Midbrain (tissue), 1 donor: ENCODE results near the gene CUL1.
A peak's percentile ranks its signal among the peaks of the same experiment; 100 is the strongest.

ENCODE experiments used
- DNase-seq: peaks from one replicate; lab custom pipeline; 2025; lab: John Stamatoyannopoulos, UW

CUL1 gene

DNA sequence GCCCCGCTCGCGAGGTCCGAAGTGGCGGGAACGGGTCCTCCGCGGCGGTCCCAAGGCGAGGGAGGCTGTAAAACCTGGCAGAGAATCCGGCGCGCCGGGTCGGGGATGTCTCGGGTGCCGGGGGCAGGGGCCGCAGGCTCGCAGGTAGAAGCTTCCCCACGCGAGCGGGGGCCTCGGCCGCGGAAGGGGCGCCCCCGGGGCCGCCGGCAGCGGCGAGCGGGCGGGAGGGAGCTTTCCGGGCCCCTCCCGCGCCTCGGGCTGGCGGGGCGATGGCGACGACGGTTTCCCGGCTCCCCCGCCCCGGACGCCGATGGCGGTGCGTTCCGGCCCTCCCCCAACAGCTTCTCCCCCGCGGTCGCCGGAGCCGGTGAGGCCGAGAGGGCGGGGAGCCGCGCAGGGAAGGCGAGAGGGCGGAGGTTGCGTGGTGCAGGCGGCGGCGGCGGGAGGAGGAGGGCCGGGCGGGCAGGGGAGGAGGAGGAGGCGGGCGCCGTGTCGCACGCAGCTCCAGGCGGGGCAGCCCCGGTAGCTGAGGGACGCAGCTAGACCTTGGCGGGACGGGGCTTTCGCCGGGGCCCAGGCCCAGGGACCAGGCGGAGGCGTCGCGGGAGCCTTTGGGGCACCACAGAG lies at the start of gene CUL1:
Gene CUL1, plus strand, starts transcription at position 507 of the 627 bp plus-strand sequence. CDS start 31,220 bp downstream, outside the sequence.
- peak; percentile 61 for DNase-seq

DNA sequence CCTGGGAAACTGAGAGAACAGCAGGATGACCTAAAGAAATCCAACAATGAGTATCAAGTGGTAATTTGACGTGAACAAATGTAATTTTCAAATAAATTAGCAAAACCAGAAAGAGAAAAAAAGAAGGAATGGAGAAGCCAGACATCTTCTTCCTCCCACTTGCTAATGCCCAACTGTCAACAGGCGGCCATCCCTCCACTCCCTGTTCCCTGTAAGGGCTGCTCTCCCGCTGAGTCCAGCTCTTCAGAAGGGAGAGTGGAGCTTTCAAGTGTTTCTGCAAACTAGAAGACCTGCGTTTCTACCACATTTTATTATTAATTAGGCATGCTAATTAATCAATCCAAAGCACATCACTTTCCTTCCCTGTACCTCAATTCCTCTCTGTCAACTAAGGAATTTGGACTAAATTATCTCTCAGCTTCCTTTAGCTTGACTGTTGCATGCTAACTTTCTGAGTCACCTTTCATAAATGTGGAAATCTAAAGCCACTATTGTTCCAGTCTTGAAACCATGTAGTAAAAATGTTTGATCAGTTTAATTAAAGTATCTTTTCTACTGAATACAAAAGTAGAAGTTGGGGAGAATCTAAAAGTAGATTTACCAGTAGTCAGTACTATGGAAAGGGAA lies 48.4 kb upstream of the CUL1 start:
- no peak for DNase-seq

DNA sequence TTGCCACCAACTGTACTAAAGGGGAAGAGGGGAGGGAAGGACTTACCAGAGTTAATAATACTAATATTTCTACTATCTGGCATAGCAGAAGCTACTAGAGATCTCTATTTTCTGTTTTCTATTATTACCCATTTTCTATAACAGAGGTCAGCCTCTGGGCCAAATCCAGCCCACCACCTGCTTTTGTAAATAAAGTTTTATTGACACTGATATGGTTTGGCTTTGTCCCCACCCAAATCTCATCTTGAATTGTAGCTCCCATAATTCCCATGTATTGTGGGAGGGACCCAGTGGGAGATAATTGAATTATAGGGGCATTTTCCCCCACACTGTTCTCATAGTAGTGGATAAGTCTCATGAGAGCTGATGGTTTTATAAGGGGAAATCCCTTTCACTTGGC lies 45.9 kb upstream of the CUL1 start:
- no peak for DNase-seq

DNA sequence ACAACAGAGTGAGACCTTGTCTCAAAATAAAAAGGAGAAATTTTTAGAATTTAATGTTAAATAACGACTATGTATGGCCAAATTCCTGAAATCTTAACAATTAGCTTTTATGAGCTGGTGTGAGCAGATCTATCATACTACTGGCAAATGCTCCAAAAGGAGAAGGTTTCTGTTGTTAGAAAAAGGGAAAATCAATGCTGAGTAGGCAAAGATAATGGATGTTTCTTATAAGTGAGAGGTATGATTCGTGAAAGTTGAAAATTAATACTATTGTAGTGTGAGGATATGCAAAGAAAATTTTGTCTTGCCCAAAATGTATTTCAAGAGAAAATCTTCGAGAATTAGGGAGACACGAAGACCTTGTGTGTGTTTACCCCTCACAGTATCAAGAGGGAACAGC lies 40.8 kb upstream of the CUL1 start:
- DNase-seq: no peak

DNA sequence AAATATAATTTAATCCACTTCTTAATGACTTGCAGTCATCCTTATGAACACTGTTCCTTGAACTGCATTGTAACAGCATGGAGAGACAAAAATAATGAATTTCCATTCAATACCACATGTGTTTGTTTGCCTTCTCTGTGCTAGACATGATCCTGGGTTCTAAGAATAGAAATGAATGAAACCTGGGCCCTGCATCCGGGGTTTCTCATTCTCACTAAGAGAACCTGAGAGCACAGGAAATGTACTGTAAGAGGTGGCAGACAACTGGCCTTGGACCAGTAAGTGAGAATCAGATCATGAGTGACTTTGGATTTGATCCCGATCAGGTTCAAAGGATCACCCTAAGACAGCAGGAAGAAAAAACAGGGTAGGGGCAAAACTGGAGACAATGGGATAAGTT lies 37.2 kb upstream of the CUL1 start:
- no peak for DNase-seq

DNA sequence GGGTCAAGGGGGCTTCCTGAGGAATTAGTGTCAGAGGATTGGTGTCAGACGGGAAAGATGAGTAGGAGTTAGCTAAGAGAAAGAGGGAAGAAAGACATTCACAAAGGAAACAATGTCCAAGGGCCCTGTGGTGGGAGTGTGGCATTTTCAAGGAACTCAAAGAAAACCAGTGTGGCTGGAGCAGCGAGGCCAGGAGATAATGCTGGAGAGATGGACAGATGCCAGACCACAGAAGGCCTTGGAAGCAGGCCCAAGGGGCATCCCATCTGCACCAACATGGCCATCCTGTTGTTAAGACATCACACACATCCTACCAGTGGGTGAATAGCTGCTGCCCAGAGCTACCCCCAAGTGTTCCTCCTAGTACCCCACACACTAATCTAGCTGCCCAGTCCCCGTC lies 36.1 kb upstream of the CUL1 start:
- DNase-seq: no peak

DNA sequence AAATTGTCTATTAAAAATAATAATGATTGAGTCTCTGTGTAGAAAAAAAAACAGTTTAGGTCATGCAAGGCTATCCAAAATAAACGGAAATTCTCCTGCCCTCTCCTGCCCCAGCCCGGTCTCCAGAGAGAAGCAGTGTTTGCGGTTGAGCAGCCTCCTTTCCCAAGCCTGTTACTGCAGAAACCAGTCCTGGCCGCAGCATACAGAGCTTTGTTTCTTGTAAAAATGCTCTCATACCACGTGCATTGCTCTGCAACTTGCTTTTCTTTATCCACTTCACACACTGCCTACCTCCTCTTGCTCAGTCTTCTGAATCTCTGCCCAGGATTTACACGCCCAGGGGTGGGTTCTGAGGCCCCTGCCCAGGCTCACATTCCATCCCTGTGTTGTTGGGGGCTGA lies 34.4 kb upstream of the CUL1 start:
- peak; percentile 37 for DNase-seq

DNA sequence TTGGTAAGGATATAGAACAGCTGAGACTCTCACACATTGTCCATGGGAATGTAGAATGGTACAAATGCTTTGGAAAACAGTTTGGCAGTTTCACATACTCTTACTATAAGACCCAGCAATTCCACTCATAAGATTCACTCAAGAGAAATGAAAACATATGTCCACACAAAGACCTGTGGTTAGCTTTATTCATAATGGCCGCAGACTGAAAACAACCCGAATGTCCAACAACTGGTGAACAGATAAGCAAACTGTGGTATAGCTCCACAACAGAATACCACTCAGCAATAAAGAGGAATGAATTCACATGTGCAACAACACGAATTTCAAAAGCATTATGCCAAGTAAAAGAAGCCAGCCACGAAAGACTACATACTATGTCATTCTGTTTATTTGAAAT lies 33.5 kb upstream of the CUL1 start:
- DNase-seq: no peak

DNA sequence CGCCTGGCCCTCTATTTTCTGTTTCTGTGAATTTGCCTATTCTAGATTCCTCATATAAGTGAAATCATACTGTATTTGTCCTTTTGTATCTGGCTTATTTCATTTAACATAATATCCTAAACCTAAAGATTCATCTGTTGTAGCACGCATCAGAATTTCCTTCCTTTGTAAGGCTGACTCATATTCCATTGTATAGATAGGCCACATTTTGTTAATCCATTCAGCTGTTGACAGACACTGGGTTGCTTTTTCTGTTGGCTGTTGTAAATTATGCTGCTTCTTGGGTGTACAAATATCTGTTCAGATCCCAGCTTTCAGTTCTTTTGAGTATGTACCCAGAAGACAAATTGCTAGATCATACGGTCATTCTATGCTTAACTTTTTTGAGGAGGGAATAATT lies 28.8 kb upstream of the CUL1 start:
- DNase-seq: no peak

DNA sequence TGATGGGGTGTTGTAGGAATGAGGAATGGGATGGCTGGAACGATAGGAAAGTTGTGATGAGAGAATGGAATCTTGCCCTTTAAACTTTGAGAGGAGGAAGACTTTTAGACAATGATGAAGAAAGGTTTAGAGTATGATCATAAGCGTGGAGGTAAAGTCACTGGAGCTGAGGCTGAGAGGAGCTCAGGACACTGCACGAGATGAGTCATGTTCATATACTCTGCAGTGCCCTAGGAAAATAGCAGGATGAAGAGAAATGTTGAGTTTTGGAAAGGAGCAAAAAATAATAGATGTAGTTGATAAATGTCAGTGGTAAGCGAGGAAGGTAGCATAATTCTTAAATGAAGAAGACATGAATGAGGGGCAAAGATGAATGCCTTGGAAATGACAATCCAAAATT lies 28.3 kb upstream of the CUL1 start:
- no peak for DNase-seq

DNA sequence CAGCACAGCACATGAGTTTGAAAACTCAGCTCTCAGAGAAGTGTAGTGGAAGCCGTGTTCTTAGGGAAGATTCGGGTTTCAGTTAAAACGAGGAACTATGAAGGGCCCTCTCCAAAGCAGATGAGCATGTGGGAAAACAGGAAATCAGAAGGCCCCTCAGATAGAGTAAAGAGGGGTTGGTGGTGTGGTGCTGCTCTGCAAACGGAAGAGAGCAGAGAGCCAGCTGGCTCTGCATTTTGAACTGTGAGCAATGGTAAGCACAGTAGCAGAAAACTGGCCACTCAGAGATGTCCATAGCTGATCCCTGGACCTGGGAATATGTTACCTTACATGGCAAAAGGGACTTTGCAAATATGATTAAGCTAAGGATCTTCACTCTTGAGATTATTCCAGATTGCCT lies 27.9 kb upstream of the CUL1 start:
- no peak for DNase-seq

DNA sequence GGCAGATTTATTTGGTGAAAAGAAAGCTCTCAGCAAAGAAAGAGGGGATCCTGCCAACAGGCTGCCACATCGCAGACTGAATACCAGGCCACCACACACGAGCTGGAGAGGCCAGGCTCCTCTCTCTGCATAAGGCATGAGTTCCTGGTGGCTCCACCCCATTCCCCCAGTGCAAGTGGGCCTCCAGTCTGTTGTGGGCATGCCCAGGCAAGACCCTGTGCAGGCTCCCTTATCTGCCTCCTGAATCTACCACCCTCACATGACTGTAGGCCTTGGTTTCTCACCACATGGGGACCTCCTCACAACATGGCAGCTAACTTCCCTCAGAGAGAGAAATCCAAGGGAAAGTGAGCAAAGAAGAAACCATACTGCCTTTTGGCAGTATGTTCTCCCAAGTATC lies 26.7 kb upstream of the CUL1 start:
- no peak for DNase-seq

DNA sequence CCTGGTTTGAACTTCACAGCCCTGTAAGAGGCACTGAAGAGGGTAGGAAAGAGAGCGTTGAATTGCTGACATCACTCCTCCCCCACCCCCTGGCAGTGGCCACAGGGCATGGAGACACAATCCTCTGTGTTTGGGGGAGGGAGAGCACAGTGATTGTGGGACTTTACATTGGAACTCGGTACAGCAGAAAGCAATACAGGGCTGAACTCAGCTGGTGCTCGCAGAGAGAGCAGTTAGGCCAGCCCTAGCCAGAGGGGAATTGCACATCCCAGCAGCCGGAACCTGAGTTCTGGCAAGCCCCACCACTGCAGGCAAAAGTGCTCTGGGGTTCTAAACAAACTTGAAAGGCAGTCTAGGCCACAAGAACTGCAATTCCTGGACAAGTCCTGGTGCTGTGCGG lies 24.0 kb upstream of the CUL1 start:
- no peak for DNase-seq

DNA sequence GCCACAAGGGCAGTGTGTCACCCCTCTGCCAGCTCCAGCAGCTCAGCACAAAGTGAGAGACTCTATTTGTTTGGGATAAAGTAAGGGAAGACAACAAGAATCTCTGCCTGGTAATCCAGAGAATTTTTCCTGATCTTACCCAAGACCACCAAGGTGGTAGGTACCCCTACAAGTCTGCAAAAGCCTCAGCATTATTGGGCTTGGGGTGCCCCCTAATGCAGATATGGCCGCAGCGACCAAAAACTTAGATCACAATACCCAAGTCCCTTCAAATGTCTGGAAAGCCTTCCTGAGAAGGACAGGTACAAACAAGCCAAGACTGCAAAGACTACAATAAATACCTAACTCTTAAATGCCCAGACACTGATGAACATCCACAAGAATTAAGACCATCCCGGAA lies 22.4 kb upstream of the CUL1 start:
- no peak for DNase-seq

DNA sequence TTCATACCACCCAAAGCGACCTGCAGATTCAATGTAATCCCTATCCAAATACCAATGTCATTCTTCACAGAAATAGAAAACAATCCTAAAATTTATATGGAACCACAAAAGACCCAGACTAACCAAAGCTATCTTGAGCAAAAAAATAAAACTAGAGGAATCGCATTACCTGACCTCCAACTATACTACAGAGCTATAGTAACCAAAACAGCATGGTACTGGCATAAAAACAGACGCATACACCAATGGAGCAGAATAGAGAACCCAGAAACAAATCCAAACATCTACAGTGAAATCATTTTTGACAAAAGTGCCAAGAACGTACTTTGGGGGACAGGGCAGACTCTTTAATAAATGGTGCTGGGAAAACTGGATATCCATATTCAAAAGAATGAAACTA lies 16.9 kb upstream of the CUL1 start:
- DNase-seq: no peak

DNA sequence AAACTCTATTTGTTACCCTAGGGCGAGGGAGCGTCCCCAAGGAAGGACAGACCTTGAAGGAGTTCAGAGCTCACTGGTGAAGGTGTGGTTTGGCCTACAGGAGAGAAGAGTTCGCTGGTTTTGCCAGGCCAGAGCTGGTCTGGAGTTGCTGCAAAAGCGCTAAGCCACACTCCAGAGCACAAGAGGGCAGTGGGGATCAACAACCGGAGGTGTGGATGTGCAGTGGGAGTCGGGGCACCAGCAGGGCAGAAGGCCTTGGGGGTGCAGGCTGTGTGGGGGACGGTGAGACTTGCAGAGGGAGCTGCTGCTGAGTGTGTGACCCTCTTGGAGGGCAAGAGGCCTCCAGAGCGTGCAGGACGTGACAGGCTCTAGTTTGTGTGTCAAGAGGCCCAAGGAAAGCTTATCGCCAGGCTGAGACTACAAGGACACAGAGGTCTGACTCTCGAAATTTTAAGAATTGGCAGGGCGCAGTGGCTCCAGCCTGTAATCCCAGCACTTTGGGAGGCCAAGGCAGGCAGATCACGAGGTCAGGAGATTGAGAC lies 14.3 kb upstream of the CUL1 start:
- no peak for DNase-seq

DNA sequence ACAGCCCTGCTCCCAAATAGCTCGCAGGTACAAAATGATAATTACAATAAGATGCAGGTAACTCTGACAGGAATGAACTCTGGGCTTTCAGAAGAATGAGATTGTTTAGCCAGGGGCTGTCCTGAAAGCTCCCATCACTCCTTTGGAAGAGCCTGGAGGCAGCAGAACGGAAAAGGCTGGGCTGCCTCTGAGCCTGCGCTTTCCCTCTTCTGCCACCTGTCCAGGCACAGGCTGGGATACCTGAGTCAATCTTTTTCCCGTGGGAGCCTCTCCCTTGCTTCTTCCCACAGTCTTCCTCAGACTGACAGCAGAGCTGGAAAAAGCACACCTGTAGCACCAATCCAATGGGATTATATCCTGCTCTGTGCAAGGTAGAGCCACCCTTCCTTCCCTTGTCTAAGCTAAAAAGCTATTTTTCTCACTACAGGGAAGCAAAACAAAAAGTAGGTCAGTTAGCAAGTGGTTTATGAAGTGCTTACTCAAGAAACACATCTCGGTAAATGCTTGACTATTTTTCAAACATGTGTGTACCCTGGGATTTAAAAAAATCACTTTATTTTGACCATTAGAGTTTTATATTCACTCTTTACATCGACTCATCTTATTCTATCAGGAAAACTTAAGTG lies 12.3 kb upstream of the CUL1 start:
- no peak for DNase-seq

DNA sequence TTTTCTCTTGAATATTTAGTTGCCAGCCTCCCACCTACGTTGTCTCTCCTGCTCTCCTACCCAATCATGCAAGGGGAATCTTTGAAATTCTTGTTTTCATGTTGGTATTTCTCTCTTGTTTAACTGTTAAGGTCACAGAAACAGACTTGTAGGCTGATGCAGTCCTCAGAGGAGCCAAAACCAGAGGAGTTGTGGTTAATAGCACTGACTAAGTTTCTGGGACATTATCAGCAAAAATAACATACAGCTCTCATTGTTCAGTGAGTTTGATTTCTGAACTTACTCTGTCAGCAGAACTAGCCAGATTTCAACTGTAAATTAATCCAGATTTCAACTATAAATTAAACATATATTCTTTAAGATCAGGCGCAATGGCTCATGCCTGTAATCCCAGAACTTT lies 11.1 kb upstream of the CUL1 start:
- DNase-seq: no peak

DNA sequence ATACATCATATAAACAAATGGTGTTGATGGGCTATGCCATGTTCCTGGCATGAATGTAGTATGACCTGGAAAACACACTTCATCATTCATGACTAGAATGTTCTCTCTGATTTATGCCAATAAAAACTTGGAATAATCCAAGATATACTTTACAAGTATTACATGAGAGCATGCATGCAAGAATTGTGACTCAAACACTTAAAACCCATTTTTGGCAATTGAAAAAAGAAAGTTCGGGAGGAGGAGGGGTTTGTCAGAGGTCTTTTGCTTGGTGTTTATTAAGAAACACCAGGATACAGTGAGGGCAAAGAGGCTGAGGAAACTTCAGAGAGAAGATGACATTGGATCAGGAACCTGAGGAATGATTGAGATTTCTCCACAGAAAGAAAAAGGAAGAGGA lies 10.2 kb upstream of the CUL1 start:
- DNase-seq: no peak

DNA sequence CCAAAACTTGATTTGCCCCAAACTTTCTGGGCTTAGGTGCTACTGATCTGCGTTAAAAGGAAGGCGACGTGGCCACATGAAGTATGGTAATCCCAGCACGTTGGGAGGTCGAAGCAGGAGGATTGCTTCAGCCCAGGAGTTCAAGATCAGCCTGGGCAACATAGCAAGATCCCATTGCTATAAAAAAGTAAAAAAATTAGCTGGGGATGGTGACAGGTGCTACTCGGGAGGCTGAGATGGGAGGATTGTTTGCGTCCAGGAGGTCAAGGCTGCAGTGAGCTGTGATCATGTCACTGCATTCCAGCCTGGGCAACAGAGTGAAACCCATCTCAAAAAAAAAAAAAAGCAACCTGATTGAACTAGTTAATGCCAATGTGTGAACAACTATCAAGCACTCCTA lies 5.1 kb upstream of the CUL1 start:
- DNase-seq: no peak

DNA sequence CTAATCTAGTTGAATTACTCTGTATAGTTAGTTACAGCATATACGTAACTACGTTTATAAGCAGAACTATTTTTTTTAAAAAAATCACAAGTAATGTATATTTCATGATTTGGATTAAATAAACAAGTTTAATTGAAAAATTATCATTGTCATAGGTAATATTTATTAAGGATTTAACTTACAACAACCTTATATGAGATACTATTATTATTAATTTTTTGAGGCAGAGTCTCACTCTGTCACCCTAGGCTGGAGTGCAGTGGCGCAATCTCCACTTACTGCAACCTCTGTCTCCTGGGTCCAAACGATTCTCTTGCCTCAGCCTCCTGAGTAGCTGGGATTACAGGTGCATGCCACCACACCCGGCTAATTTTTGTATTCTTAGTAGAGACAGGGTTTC lies 4.1 kb upstream of the CUL1 start:
- DNase-seq: no peak

DNA sequence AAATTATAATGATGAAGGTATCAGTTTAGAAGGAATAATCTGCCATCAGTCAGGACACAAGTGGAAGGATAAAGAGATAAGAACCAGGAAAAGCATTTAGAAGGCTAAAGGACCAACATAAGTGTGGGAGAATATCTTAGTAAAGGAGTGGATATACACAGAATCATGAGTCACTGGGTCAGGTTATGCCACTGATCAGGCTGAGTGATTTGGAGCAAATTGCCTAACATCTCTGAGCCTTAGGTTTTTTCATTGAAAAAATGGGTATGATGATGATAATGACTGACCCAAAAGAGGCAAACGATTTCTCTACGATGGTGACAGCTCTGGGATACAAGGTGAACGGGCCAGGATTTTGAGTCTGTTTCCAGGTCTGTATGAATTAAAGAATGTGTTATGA lies 2.8 kb upstream of the CUL1 start:
- DNase-seq: no peak

DNA sequence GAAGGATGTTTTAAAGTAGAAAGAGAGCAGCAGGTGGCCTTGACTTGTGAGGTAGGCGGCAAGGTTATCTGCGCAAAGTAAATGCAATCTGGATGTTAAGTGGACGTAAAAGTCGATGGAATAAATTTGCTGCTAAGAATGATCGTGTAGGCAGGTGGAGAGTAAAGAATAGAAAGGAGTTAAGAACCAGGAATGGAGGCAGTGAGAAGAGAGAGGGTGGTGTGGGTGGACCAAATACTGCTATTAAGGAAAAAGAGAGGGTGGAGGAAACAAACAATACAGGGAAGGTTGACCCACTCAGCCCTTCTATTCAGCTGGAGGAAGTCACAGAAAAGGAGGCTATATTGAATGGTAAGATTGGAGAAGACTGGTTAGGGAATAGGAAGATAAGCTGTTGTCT lies 1.9 kb upstream of the CUL1 start:
- no peak for DNase-seq
